K562 (cell line): ENCODE results near the gene CELA3A.
"Not testable (repeated sequence)": the region's sequence is repeated elsewhere in the genome, so short reads cannot be mapped to it uniquely, and the experiment has no call there.

Experiments used
- ETV6 ChIP-seq, 3 experiments: fragments of 150-350 bp in 1 of 3; sonication (generic) in 1 of 3; formaldehyde crosslinking in 1 of 3; IDR thresholded peaks; 2 replicates each; pipeline versions ENCODE4 v1.6.1 to v1.8.0; 2014 to 2022; ENCODE audit warnings: borderline replicate concordance in 2 of 3, low read depth in 2 of 3, antibody characterized with exemption in 1 of 3, low read length in 1 of 3, mild to moderate bottlenecking in 1 of 3, missing genetic modification reagents in 1 of 3
- GABPA ChIP-seq: fragments of 200-800 bp; sonication (Bioruptor generic); conservative IDR thresholded peaks from 2 replicates; pipeline ENCODE4 v1.6.1; 2016; ENCODE audit warnings: low read depth, missing genetic modification characterization, missing compliant biosample characterization

DNA sequence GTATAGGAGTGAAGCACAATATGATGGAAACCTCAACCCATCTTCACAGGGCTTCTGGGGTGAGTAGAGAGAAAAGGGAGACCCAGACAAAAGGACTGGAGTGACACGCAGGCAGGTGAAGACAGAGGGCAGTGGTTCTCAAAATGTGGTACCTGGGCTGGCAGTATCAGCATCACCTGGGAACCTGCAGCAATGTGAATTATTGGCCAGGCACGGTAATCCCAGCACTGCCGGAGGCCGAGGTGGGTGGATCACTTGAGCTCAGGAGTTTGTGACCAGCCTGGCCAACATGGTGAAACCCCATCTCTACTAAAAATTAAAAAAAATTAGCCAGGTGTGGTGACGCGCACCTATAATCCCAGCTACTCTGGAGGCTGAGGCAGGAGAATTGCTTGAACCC, 19.3 kb upstream of the CELA3A start:
- not testable (repeated sequence) for TF ChIP-seq ETV6 (IDR thresholded peaks at IDR 0.05; ENCODE audit: borderline replicate concordance in 1 of 2, low read depth in 2 of 2, low read length in 1 of 2); ETV6 (CRISPR knock-in tag; IDR thresholded peaks at IDR 0.05; ENCODE audit: borderline replicate concordance); GABPA (tag)
